Fibroblast of peridontal ligament (primary cell): ENCODE measurements around the gene SORL1-AS1.
"Not testable (repeated sequence)": the region's sequence is repeated elsewhere in the genome, so short reads cannot be mapped to it uniquely, and the experiment has no call there.

ENCODE experiments used
- DNase-seq: peaks from one replicate; pipeline ENCODE4 v3.0.0-alpha.2; 2010; ENCODE audit errors: extremely low read depth

Gene SORL1-AS1

GRCh38 chr11:121452609-121453150 lies at the start of gene SORL1-AS1:
SORL1-AS1 (minus strand) TSS chr11:121452967.
- no peak for DNase-seq

- DNase-seq, result no peak
Observed at GRCh38 chr11:121500717-121501116, 48.0 kb upstream of the SORL1-AS1 start.

GRCh38 chr11:121500275-121500674 lies 47.5 kb upstream of the SORL1-AS1 start:
- no peak for DNase-seq

- no peak for DNase-seq
Observed at GRCh38 chr11:121499405-121499804, 46.6 kb upstream of the SORL1-AS1 start.

GRCh38 chr11:121497176-121497998 lies 44.6 kb upstream of the SORL1-AS1 start:
- no peak for DNase-seq

- no peak for DNase-seq
Observed at GRCh38 chr11:121494355-121495099, 41.8 kb upstream of the SORL1-AS1 start.

- DNase-seq, result no peak
Observed at GRCh38 chr11:121489823-121490222, 37.1 kb upstream of the SORL1-AS1 start.

- no peak for DNase-seq
Observed at GRCh38 chr11:121488641-121489040, 35.9 kb upstream of the SORL1-AS1 start.

GRCh38 chr11:121488170-121488569 lies 35.4 kb upstream of the SORL1-AS1 start:
- DNase-seq, result no peak

GRCh38 chr11:121487191-121487590 lies 34.4 kb upstream of the SORL1-AS1 start:
- no peak for DNase-seq

GRCh38 chr11:121486054-121486453 lies 33.3 kb upstream of the SORL1-AS1 start:
- DNase-seq, result no peak

GRCh38 chr11:121485216-121485615 lies 32.4 kb upstream of the SORL1-AS1 start:
- no peak for DNase-seq

- DNase-seq, result no peak
Observed at GRCh38 chr11:121483805-121484480, 31.2 kb upstream of the SORL1-AS1 start.

GRCh38 chr11:121482231-121483129 lies 29.7 kb upstream of the SORL1-AS1 start:
- no peak for DNase-seq

- DNase-seq, result not testable (repeated sequence)
Observed at GRCh38 chr11:121481484-121482230, 28.9 kb upstream of the SORL1-AS1 start.

- no peak for DNase-seq
Observed at GRCh38 chr11:121479698-121480238, 27.0 kb upstream of the SORL1-AS1 start.

GRCh38 chr11:121478895-121479697 lies 26.3 kb upstream of the SORL1-AS1 start:
- DNase-seq, result no peak

- no peak for DNase-seq
Observed at GRCh38 chr11:121478226-121478894, 25.6 kb upstream of the SORL1-AS1 start.
